ENCODE measurements around the gene TEAD1. TPM values are rescaled to one million over a fixed set of nuclear protein-coding genes. Genes with fewer than 3 reads are reported as not detected.

TEAD1 gene
- total and polyA plus RNA-seq, 7 donors, result 3.2 to 200 (median 155) TPM

- H3K9me3 ChIP-seq, result no peaks in the 10 kb centered on the region
- H3K4me3 ChIP-seq, result peak overlapping the region in 2 of 4 donors; percentile 25 to 26
- H3K27ac ChIP-seq, result peak overlapping the region; percentile 38 to 85 (median 80)
- H3K27me3 ChIP-seq, result no peaks in the 10 kb centered on the region
- H3K4me1 ChIP-seq, result peaks cover 0 to 80% (median 65%) of the 10 kb centered on the region in 4 donors
- intact Hi-C loops (cut with DNase I), result no loop called here
- no peaks in the 10 kb centered on the region for H3K36me3 ChIP-seq
- no peak for DNase-seq
- WGBS, 2 donors, result 29 to 58% methylated on average over 3 of the region's 3 CpGs
- TF ChIP-seq POLR2A (IDR thresholded peaks at IDR 0.05), result no peak
- TF ChIP-seq CTCF (IDR thresholded peaks at IDR 0.05), result no peak
- TF ChIP-seq EP300 (IDR thresholded peaks at IDR 0.05), result no peak
- no peak for TF ChIP-seq POLR2AphosphoS5 (IDR thresholded peaks at IDR 0.05)
Observed at GRCh38 chr11:12815129-12815480, 140.9 kb downstream of the TEAD1 start.

GRCh38 chr11:12815931-12816494 lies 141.8 kb downstream of the TEAD1 start:
- Histone ChIP-seq H3K4me1 (peaks cover 0 to 70% (median 56%) of the 10 kb centered on the region in 4 donors), H3K9me3 (no peaks in the 10 kb centered on the region), H3K27me3 (no peaks in the 10 kb centered on the region), H3K4me3 (no peak overlapping the region), H3K27ac (peak overlapping the region in 3 of 4 donors; percentile 80 to 85 (median 81)), H3K36me3 (no peaks in the 10 kb centered on the region)
- WGBS, 2 donors, result 78 to 87% methylated on average over 10 of the region's 10 CpGs
- DNase-seq, result no peak
- intact Hi-C loops (cut with DNase I), result no loop called here
- TF ChIP-seq EP300 (IDR thresholded peaks at IDR 0.05) (no peak), POLR2AphosphoS5 (IDR thresholded peaks at IDR 0.05) (no peak), CTCF (IDR thresholded peaks at IDR 0.05) (no peak), POLR2A (IDR thresholded peaks at IDR 0.05) (no peak)

- peak overlapping the region in 3 of 4 donors; percentile 80 to 85 (median 81) for H3K27ac ChIP-seq
- H3K36me3 ChIP-seq, result no peaks in the 10 kb centered on the region
- WGBS, 2 donors, result 77 to 82% methylated on average over 6 of the region's 6 CpGs
- DNase-seq, result no peak
- intact Hi-C loops (cut with DNase I), result no loop called here
- H3K27me3 ChIP-seq, result no peaks in the 10 kb centered on the region
- H3K4me1 ChIP-seq, result peaks cover 0 to 68% (median 57%) of the 10 kb centered on the region in 4 donors
- H3K4me3 ChIP-seq, result no peak overlapping the region
- TF ChIP-seq EP300 (IDR thresholded peaks at IDR 0.05) (no peak), CTCF (IDR thresholded peaks at IDR 0.05) (no peak), POLR2A (IDR thresholded peaks at IDR 0.05) (no peak), POLR2AphosphoS5 (IDR thresholded peaks at IDR 0.05) (no peak)
- no peaks in the 10 kb centered on the region for H3K9me3 ChIP-seq
Observed at GRCh38 chr11:12817681-12818332, 143.6 kb downstream of the TEAD1 start.

GRCh38 chr11:12818333-12819015 lies 144.3 kb downstream of the TEAD1 start:
- Histone ChIP-seq H3K4me3 (no peak overlapping the region), H3K27ac (peak overlapping the region in 3 of 4 donors; percentile 19 to 85 (median 81)), H3K27me3 (no peaks in the 10 kb centered on the region), H3K9me3 (no peaks in the 10 kb centered on the region), H3K36me3 (no peaks in the 10 kb centered on the region), H3K4me1 (peaks cover 0 to 66% (median 57%) of the 10 kb centered on the region in 4 donors)
- TF ChIP-seq EP300 (IDR thresholded peaks at IDR 0.05), result no peak
- no peak for TF ChIP-seq POLR2AphosphoS5 (IDR thresholded peaks at IDR 0.05)
- TF ChIP-seq CTCF (IDR thresholded peaks at IDR 0.05), result no peak
- TF ChIP-seq POLR2A (IDR thresholded peaks at IDR 0.05), result no peak
- DNase-seq, result no peak
- intact Hi-C loops (cut with DNase I), result no loop called here
- WGBS, 2 donors, result 94 to 96% methylated on average over 4 of the region's 4 CpGs
